Stimulated activated CD8-positive, alpha-beta memory T cell treated with anti-CD3 and anti-CD28 coated beads, Interleukin-12 subunit alpha, Interleukin-12 subunit beta, amount 100 ng/mL, for 4 hours (primary cell): Measurements from ENCODE around the gene POLR1A.

ENCODE experiments used
- DNase-seq: peaks from one replicate; pipeline ENCODE4 v3.0.0-alpha.2; 2020; ENCODE audit warnings: low read depth

Gene POLR1A

GRCh38 chr2:85976106-85976920 is 129.4 kb downstream of the POLR1A start:
- DNase-seq = no peak

GRCh38 chr2:85975581-85975980 is 130.1 kb downstream of the POLR1A start:
- no peak for DNase-seq

GRCh38 chr2:85974390-85974789 is 131.3 kb downstream of the POLR1A start:
- DNase-seq = no peak

GRCh38 chr2:85972355-85972754 is 133.3 kb downstream of the POLR1A start:
- no peak for DNase-seq

- DNase-seq = no peak
These were observed 134.3 kb downstream of the POLR1A start for GRCh38 chr2:85971366-85971765.
